GM12872 (cell line): ENCODE measurements around the gene NADSYN1.

ENCODE experiments used
- TF ChIP-seq, protein P1 (sequence below): IDR thresholded peaks from 3 replicates; pipeline ENCODE4 v1.5.1; 2011; ENCODE audit warnings: low read depth, mild to moderate bottlenecking, low read length, moderate library complexity; ENCODE audit not compliant: insufficient read depth

The NADSYN1 gene

DNA sequence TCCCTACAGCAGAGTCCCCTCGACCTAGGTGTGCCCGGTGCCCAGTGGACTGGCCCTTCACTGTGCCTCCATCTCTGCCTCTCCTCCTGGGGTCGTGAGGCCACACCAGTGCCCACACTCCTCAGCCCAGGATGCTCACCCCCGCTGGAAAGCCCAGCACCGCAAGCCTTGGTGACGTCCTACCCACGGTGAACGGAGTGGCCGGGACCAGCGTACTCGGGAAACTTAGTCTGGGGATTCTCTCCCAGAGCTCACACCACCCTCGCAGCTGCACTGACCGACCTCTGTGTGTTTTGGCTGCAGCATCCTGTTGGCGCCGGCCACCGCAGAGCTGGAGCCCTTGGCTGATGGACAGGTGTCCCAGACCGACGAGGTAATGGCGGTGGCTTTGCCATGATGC is 38.5 kb downstream of the NADSYN1 start:
- TF ChIP-seq, protein P1, sequence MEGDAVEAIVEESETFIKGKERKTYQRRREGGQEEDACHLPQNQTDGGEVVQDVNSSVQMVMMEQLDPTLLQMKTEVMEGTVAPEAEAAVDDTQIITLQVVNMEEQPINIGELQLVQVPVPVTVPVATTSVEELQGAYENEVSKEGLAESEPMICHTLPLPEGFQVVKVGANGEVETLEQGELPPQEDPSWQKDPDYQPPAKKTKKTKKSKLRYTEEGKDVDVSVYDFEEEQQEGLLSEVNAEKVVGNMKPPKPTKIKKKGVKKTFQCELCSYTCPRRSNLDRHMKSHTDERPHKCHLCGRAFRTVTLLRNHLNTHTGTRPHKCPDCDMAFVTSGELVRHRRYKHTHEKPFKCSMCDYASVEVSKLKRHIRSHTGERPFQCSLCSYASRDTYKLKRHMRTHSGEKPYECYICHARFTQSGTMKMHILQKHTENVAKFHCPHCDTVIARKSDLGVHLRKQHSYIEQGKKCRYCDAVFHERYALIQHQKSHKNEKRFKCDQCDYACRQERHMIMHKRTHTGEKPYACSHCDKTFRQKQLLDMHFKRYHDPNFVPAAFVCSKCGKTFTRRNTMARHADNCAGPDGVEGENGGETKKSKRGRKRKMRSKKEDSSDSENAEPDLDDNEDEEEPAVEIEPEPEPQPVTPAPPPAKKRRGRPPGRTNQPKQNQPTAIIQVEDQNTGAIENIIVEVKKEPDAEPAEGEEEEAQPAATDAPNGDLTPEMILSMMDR: no peak

DNA sequence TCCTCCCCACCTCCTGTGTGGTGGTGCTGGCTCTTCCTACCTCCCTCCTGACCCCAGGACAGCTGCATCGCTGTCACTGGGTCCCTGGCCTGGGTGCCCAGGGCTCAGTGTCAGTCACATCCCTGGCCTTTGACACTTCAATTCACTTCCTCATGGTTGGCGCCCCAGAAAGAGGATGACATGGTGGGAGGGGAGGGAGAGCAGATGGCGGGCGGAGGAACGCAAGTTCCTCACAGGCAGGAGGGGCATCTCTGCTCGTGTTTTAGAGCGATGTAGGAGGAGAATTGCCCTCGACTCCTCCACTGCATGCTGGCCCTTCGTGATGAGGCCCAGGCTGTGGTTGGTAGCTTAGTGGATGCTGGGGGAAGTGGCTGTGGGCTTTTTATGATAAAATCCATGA is 38.9 kb downstream of the NADSYN1 start:
- TF ChIP-seq, protein P1: no peak

DNA sequence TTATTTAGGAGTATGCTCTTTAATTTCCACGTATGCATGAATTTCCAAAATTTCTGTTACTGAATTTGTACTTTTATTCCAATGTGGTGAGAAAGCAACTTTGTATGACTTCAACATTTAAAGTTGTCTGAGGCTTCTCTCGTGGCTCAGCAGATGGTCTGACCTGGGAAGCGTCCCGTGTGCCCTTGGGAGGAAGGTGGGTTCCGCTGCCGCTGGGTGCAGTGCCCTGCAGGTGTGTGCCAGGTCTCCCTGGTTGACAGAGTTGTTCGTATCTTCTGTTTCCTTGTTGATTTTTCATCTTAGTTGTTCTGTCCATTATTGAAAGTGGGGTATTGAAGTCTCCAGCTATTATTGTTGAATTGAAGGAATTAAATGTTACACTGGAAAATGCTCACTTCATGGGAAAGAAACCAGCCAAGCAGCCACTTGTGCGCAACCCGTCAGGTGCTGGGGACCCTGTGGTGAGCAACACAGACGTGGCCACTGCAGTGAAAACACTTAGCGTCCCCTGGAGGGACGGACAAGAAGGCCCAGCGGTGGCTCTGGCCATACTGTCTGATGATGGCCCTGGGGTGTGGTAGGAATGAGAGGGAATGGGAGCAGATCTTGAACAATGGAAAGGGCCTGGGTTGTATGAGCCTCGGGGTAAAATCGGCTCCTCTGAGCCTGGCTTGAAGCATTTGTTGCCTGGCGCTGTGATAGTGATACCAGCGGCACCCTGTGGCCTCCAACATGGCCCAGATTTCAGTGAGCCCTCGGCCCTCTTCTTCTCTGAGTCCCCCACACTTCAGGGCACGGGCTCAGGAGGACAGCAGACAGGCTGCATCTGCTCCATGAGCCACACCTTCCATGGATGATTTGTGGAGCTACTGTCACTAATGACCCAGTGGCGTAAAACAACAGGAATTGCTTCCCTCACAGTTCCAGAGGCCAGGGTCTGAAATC is 42.6 kb downstream of the NADSYN1 start:
- TF ChIP-seq, protein P1: no peak

DNA sequence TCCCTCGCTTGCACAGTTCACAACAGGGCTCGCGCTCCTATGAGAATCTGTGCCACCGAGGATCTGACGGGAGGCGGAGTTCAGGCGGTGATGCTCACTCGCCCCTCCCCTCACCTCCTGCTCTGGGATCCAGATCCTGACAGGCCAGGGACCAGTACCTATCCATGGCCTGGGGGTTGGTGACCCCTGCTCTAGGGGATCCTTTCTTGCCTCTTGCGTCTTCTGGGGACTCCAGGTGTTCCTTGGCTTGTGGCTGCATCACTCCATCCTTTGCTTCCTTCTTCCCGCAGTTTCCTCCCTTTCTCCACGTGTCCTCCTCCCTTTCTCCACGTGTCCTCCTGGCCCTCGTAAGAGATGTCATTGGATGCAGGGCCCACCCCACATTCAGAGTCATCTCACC is 43.4 kb downstream of the NADSYN1 start:
- TF ChIP-seq, protein P1: no peak

DNA sequence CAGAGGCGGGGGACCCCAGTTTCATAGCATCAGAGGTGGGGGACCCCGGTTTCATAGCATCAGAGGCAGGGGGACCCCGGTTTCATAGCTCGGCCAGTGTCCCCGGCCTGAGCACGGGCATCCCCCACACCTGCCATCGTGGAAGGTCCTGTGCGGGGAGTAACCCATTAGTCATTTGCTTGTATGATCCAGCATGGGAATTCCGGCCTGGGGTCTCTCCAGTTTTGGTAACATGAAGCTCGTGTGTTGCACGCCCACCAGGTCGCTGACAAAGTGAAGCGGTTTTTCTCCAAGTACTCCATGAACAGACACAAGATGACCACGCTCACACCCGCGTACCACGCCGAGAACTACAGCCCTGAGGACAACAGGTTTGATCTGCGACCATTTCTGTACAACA is 45.1 kb downstream of the NADSYN1 start:
- TF ChIP-seq, protein P1: no peak

DNA sequence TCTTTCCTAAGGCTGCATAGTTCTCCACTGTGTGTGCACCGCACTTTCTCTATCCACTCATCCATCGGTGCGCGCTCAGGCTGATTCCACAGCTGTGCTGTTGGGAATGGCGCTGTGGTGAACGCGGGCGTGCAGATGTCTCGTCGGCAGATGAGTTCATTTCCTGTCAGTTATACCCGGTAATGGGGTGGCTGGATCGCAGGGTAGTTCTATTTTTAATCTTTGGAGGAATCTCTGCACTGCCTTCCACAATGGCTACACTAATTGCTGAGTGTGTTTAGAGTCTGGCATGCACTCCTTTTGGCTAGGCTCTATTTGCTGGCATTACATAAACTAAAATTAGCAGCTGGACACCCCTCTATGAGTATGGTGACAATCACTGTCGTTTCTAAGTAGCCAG is 46.1 kb downstream of the NADSYN1 start:
- TF ChIP-seq, protein P1: no peak

DNA sequence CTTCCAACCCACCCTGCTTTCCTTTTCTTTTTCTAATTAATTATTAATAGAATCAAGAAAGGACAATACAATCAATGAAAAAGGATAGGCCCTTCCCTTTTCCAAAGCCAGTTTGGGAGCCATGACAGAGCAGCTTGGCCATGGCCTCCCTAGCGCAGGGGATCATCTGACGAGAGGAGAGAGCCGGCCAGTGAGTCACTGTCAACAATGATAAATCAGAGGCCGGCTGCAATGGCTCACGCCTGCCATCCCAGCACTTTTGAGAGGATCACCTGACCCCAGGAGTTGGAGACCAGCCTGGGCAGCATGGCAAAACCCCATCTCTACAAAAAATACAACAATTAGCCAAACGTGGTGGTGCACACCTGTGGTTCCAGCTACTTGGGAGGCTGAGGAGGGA is 46.5 kb downstream of the NADSYN1 start:
- TF ChIP-seq, protein P1: no peak
